SH-SY5Y (cell line): Measurements from ENCODE around the gene ZIC5.

Experiments used
- GATA2 ChIP-seq: IDR thresholded peaks from 2 replicates; pipeline ENCODE4 v1.6.1; 2011; ENCODE audit warnings: mild to moderate bottlenecking, low read depth, low read length
- GATA3 ChIP-seq: IDR thresholded peaks from 2 replicates; pipeline ENCODE4 v1.6.1; 2011; ENCODE audit warnings: low read depth, mild to moderate bottlenecking, low read length, moderate library complexity

- TF ChIP-seq GATA3 = no peak
- no peak for TF ChIP-seq GATA2
These were observed 14.4 kb upstream of the ZIC5 start for GRCh38 chr13:99985886-99986527.
